ENCODE results near the gene ALDH3A1. TPM values are rescaled to one million over a fixed set of nuclear protein-coding genes. Genes with fewer than 3 reads are reported as not detected.

Gene ALDH3A1
- total RNA-seq, 4 donors from 2014 or later = 0.17 to 1.9 (median 0.42) TPM; not detected in 1

DNA sequence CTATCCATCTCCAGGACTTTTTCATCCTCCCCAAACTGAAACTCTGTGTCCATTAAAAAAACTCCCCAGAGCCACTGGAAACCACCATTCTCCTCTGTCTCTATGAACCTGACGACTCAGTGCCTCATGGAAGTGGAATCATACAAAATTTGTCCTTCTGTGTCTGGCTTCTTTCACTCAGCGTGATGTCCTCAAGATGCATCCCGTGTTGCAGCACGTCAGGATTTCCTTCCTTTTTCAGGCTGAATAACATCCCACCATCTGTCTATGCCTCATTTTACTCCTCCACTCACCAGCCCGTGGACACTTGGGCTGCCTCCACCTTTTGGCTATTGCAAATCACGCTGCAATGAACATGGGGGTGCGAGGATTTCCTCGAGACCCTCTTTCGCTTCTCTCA lies 12.6 kb upstream of the ALDH3A1 start:
- H3K4me3 ChIP-seq = no peak overlapping the region
- intact Hi-C loops (cut with DNase I) = loop anchor here (5.0 to 10.0 kb wide), 2 partner anchors 113 to 396 kb away; partner anchors contain the start of genes ALDH3A2 and B9D1
- no peaks in the 10 kb centered on the region for H3K9me3 ChIP-seq
- TF ChIP-seq POLR2A (IDR thresholded peaks at IDR 0.05; ENCODE audit: low read depth) (no peak), POLR2AphosphoS5 (IDR thresholded peaks at IDR 0.05) (no peak), CTCF (IDR thresholded peaks at IDR 0.05) (no peak), EP300 (IDR thresholded peaks at IDR 0.05) (no peak)
- no peak overlapping the region for H3K27ac ChIP-seq (replicated peaks in 1 of 4)
- H3K27me3 ChIP-seq = no peaks in the 10 kb centered on the region
- no peak for DNase-seq (ENCODE audit: extremely low spot score)
- H3K4me1 ChIP-seq = peaks cover 0 to 8% (median 5%) of the 10 kb centered on the region in 4 donors
- no peaks in the 10 kb centered on the region for H3K36me3 ChIP-seq
- 69% methylated on average over 9 of the region's 9 CpGs for WGBS

- no peak overlapping the region for H3K4me3 ChIP-seq
- H3K9me3 ChIP-seq = no peaks in the 10 kb centered on the region
- no peak for TF ChIP-seq CTCF (IDR thresholded peaks at IDR 0.05)
- no peak for TF ChIP-seq EP300 (IDR thresholded peaks at IDR 0.05)
- TF ChIP-seq POLR2A (IDR thresholded peaks at IDR 0.05; ENCODE audit: low read depth) = no peak
- TF ChIP-seq POLR2AphosphoS5 (IDR thresholded peaks at IDR 0.05) = no peak
- no peak for DNase-seq (ENCODE audit: extremely low spot score)
- no peak overlapping the region for H3K27ac ChIP-seq (replicated peaks in 1 of 4)
- peaks cover 0 to 8% (median 5%) of the 10 kb centered on the region in 4 donors for H3K4me1 ChIP-seq
- WGBS = 87% methylated on average over 23 of the region's 24 CpGs
- H3K27me3 ChIP-seq = no peaks in the 10 kb centered on the region
- H3K36me3 ChIP-seq = no peaks in the 10 kb centered on the region
- intact Hi-C loops (cut with DNase I) = loop anchor here (5.0 to 10.0 kb wide), 2 partner anchors 113 to 395 kb away; partner anchors contain the start of genes ALDH3A2 and B9D1
These were observed 11.8 kb upstream of the ALDH3A1 start for GRCh38 chr17:19759568-19760549.

- intact Hi-C loops (cut with DNase I) = no loop called here
- Histone ChIP-seq H3K4me1 (peaks cover 5 to 17% (median 10%) of the 10 kb centered on the region in 4 donors), H3K36me3 (no peaks in the 10 kb centered on the region), H3K9me3 (no peaks in the 10 kb centered on the region), H3K27ac (replicated peaks in 1 of 4) (no peak overlapping the region), H3K27me3 (no peaks in the 10 kb centered on the region), H3K4me3 (no peak overlapping the region)
- WGBS = 82% methylated on average over 11 of the region's 12 CpGs
- TF ChIP-seq EP300 (IDR thresholded peaks at IDR 0.05) (no peak), CTCF (IDR thresholded peaks at IDR 0.05) (no peak), POLR2A (IDR thresholded peaks at IDR 0.05; ENCODE audit: low read depth) (no peak), POLR2AphosphoS5 (IDR thresholded peaks at IDR 0.05) (no peak)
- DNase-seq (ENCODE audit: extremely low spot score) = no peak
These were observed 9.6 kb upstream of the ALDH3A1 start for GRCh38 chr17:19757536-19758180.

DNA sequence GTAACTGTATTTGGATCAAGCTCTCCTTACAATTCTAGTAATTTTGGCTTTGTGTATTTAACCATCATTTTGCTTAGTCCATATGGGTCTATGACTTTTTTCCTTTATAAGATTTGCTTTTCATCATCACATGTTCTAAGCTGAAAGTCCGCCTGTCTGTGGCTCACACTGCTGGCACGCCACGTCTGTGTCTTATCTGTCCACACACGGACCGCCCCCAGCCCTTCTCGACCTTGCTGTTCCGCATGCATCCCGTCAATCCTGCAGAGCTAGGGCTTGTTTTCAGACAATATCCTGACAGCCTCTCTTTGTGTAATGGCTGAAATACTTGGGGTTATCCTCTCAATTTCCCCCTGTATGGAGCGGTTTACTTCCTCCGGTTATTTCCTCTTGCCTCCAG lies 8.4 kb upstream of the ALDH3A1 start:
- Histone ChIP-seq H3K36me3 (no peaks in the 10 kb centered on the region), H3K4me3 (no peak overlapping the region), H3K27ac (replicated peaks in 1 of 4) (no peak overlapping the region), H3K4me1 (peaks cover 0 to 12% (median 9%) of the 10 kb centered on the region in 4 donors), H3K27me3 (no peaks in the 10 kb centered on the region), H3K9me3 (no peaks in the 10 kb centered on the region)
- no peak for DNase-seq (ENCODE audit: extremely low spot score)
- TF ChIP-seq POLR2AphosphoS5 (IDR thresholded peaks at IDR 0.05) (no peak), CTCF (IDR thresholded peaks at IDR 0.05) (no peak), POLR2A (IDR thresholded peaks at IDR 0.05; ENCODE audit: low read depth) (no peak), EP300 (IDR thresholded peaks at IDR 0.05) (no peak)
- 75% methylated on average over 10 of the region's 10 CpGs for WGBS
- intact Hi-C loops (cut with DNase I) = no loop called here

Measured in esophagus muscularis mucosa (tissue), 4 donors.